GM18873 (cell line): ENCODE data around the gene ACTRT3.

ENCODE experiments used
- ATAC-seq: cut with Tn5 transposase; IDR thresholded peaks from one replicate; pipeline ENCODE4 v1.9.1; 2021; ENCODE audit warnings: mild to moderate bottlenecking, moderate library complexity, moderate number of reproducible peaks; ENCODE audit not compliant: unreplicated experiment, low FRiP score

ACTRT3 gene

GRCh38 chr3:169769287-169770181, at the start of gene ACTRT3:
Gene ACTRT3, minus strand, starts transcription at chr3:169769561. Its CDS starts 41 bp downstream, at chr3:169769520.
- ATAC-seq: no peak

DNA sequence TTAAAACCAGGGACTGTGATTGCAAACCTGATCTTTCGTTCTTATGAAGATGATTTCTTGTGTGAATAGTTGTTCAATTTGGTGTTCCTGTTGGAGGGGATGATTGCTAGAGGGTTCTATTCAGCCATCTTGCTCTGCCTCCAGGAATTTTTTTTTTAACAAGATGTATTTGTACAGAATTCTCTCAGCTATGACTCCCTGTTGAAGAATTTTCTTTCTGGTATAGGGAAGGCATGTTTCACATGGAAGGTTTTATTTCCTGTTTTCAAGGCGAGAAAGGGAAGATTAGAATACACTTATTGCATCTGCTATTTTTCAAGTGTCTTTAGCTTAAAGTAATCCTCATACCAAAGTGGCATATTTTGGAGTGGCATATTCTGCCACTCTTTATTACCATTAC, 49.0 kb upstream of the ACTRT3 start:
- ATAC-seq: no peak

- ATAC-seq: no peak
Observed at GRCh38 chr3:169815590-169816150, 46.3 kb upstream of the ACTRT3 start.

- peak; percentile 90 for ATAC-seq
Observed at GRCh38 chr3:169813757-169814517, 44.6 kb upstream of the ACTRT3 start.

- no peak for ATAC-seq
Observed at GRCh38 chr3:169813278-169813677, 43.9 kb upstream of the ACTRT3 start.

DNA sequence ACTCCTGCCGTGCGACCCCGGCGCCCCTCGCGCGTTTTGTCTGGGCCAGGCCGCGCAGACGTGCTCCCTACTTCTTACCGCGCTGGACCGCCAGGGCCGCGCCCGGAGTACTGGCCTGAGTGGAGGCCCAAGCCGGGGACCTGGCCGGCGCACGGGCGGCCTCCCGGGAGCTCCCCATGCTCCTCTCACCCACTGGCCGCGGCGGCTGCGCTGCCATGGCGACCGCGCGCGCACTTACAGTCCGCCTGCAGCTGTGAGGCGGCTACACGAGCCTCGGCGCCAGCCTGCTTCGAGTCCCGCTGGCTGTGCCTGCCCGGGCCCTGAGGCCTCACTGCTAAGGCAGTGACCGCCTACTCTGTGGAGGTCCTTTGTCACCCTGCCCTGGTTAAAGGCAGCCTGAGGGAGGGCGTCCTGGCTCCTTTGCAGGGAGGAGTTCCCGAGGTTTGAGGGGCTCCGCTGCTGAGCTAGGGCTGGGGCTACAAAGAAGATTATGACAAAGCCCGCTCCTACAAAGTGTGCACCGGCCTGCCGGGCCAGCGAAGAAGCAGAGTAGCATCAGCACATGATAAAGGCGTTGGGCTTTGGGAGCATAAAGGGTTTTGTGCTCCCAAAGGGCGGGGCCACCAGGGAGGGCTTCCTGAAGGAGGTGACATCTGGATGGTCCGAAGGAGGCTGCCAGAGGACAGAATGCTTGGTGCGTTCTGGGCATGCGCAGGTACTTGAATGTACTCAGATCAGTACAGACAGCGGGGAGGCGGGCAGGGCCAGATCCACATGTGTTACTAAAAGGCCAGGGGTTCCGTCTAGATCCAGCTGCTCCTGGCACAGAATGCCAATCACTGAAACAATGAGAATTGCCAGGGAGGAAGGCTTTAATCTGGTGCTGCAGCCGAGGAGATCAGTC, 43.2 kb upstream of the ACTRT3 start, which contains the start of the genes LRRC34 and LRRIQ4:
Gene LRRC34 (minus strand): TSS at position 573 of the 904 bp plus-strand sequence. CDS start 356 bp downstream, at position 217.
Gene LRRIQ4 (plus strand): TSS at position 539 of the 904 bp plus-strand sequence. CDS start 9,052 bp downstream, outside the sequence.
- peak; percentile 54 for ATAC-seq

GRCh38 chr3:169811631-169812331, 42.4 kb upstream of the ACTRT3 start:
- ATAC-seq: no peak

DNA sequence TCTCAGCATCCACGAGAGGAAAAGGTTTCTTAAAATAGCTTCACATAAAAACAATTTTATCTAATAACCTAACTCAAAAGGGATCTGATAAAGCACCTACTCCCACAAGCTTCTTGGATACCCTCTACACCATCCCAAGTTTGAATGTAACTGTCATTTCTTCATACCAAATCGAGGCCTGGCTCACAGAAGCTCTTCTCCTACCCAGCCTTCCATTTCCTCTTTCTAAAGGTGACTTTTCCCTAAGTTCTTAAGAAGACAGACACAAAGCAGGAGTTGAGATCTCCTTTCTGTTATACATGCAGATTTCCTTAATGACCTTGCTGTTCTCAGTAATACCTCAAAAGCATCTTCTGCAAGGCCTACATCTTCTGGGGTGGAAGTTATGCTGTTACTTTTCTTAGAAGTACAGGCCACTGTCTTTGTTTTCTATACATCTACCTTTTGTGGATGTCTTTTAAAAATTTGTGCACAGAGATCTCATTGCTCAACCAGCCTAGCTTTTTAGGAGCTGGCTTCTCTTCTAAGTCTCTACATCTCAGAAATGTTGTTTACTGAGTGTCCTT, 40.0 kb upstream of the ACTRT3 start:
- ATAC-seq: no peak

- no peak for ATAC-seq
Observed at GRCh38 chr3:169804681-169805080, 35.3 kb upstream of the ACTRT3 start.

DNA sequence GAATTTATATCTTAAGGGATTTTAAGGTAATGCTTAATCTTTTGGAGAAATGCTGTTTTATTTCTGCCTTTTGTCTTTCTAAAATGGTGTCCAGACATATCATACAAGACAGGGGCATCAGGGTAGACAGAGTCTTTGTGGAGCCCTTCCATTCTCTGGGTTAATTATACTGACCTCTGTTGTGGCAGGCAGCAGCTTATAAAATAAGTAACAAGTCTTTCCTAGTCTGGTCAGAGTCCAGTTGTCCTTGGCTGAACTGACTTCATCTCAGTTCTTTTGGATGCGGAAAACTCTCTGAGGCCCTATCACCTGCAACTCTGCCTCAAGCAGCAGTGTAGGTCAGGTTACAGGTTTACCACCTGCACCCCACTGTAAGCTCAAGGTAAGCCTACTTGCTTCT, 23.0 kb upstream of the ACTRT3 start:
- no peak for ATAC-seq

DNA sequence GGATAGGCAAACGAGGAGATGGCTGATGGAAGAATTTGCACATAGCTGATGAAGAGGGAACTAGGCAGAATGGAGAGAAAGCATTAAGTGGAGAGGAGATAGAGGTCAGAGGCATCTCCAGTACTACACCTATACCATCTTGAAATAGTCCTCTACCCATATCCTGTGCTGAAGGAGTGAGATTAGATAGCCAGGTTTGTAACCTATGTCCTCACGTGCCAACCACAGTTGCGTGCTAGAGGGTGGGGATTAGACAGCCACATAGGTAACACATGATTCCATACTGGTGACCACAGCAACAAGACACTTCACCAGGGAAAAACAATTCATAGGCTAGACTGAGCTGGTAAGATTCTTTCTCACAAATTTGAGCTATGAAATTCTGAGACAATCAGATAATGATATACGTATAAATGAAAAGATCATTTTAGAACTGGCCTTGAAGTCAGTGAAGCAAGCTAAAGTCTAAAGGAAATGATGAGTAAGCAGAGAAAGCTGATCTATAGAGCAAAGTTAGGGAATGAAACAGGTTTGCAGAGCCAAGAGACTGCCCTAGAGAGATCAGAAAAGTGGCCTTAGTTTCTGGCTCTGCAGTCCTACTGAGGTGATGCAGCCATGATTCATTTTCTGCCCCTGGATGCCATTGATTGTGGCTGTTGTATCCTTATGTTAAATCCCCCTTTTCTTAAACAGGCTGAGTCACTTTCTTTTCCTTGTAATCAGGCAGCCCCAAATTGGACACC, 21.5 kb upstream of the ACTRT3 start:
- ATAC-seq: no peak

DNA sequence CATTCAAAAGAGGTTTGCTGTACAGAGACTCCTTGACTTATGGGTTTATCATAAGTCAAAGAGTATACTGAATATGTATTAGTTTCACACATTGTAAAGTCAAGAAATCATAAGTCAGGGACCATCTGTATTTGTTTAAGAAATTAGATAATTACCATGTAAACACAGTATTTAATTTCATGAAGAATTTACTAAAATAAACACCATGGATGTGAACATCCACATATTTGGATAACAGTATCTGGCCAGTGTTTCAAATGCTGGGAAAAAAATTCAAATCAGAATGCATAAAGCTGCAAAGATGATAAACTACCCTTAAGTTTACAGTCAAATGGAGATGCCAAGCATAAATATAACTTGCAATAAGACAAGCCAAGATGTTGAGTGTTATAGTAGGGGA, 20.9 kb upstream of the ACTRT3 start:
- no peak for ATAC-seq

GRCh38 chr3:169787791-169788190, 18.4 kb upstream of the ACTRT3 start:
- no peak for ATAC-seq

DNA sequence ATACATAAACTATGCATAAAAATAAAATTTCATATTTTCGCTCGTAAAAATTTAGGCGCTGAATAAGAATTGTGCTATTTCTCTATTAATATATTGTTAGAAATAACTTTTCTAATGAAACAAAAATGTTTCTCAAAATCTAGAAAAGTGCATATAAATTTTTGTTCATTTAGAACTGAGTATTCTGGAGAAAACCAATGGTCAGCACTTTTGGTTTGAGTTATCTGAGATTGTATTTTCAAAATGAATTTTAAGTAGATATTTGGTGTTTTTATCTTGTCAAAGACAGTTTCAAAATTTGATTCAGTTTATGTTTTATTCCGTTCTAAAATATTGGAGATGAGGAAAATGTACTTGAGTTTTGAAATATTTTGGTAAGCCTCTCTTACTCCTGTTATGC, 17.8 kb upstream of the ACTRT3 start:
- ATAC-seq: no peak

- no peak for ATAC-seq
Observed at GRCh38 chr3:169781209-169781855, 12.0 kb upstream of the ACTRT3 start.

DNA sequence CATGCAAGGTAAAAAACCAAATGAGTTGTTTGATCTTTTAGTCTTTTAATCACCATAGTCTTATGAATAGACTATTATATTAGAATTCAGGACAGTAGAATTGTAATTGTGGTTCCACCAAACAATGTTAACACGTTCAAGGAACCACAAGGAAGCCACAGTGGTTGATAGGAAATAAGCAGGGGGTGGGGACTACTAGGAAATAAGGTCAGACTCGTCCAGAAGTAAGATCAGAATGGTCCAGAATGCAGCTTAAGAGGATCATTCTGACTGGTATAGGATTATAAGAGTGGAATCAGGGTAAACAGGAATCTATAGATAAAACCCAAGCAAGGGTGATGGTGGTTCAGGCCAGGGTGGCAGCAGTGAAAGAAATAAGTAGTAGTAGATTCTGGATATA, 11.4 kb upstream of the ACTRT3 start:
- no peak for ATAC-seq

- no peak for ATAC-seq
Observed at GRCh38 chr3:169777822-169778221, 8.5 kb upstream of the ACTRT3 start.

DNA sequence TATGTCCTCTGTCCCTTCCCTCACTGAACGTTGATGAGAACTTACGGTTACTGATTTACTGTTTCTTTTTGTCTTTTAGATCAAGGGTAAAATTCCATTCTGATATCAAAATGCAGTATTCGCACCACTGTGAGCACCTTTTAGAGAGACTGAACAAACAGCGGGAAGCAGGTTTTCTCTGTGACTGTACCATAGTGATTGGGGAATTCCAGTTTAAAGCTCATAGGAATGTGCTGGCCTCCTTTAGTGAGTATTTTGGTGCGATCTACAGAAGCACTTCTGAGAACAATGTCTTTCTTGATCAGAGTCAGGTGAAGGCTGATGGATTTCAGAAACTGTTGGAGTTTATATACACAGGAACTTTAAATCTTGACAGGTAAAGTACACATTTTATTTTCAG, 4.8 kb upstream of the ACTRT3 start:
- no peak for ATAC-seq
